GM21723 (cell line): Measurements from ENCODE around the gene ABLIM1.
A peak's percentile ranks its signal among the peaks of the same experiment; 100 is the strongest.

Experiments used
- ATAC-seq: cut with Tn5 transposase; IDR thresholded peaks from one replicate; pipeline ENCODE4 v1.9.1; 2021; ENCODE audit warnings: mild to moderate bottlenecking, moderate library complexity; ENCODE audit not compliant: unreplicated experiment

Gene ABLIM1

GRCh38 chr10:114427124-114427852, 230.8 kb downstream of the ABLIM1 start:
- no peak for ATAC-seq

- no peak for ATAC-seq
Measured at GRCh38 chr10:114426476-114426875, 231.6 kb downstream of the ABLIM1 start.

GRCh38 chr10:114420811-114421485, 237.1 kb downstream of the ABLIM1 start:
- ATAC-seq: no peak

GRCh38 chr10:114418109-114418508, 240.0 kb downstream of the ABLIM1 start:
- no peak for ATAC-seq

GRCh38 chr10:114412907-114413797, 244.9 kb downstream of the ABLIM1 start:
- ATAC-seq: no peak

GRCh38 chr10:114408968-114409444, 249.1 kb downstream of the ABLIM1 start:
- ATAC-seq: no peak

GRCh38 chr10:114408112-114408967, 249.7 kb downstream of the ABLIM1 start:
- no peak for ATAC-seq

GRCh38 chr10:114406455-114406854, 251.6 kb downstream of the ABLIM1 start:
- ATAC-seq: no peak

- ATAC-seq: no peak
Measured at GRCh38 chr10:114405011-114405350, 253.1 kb downstream of the ABLIM1 start.

GRCh38 chr10:114404171-114405010, 253.7 kb downstream of the ABLIM1 start, which contains the start of gene AFAP1L2:
AFAP1L2 (minus strand) TSS chr10:114404502; CDS start chr10:114404455, 47 bp downstream.
- ATAC-seq: peak; percentile 39

GRCh38 chr10:114403541-114404161, 254.4 kb downstream of the ABLIM1 start:
- ATAC-seq: no peak

GRCh38 chr10:114402871-114403540, 255.1 kb downstream of the ABLIM1 start:
- no peak for ATAC-seq

- no peak for ATAC-seq
Measured at GRCh38 chr10:114402233-114402632, 255.8 kb downstream of the ABLIM1 start.

GRCh38 chr10:114401195-114401791, 256.8 kb downstream of the ABLIM1 start:
- ATAC-seq: no peak

GRCh38 chr10:114400091-114400490, 258.0 kb downstream of the ABLIM1 start:
- ATAC-seq: no peak

GRCh38 chr10:114399576-114399975, 258.5 kb downstream of the ABLIM1 start:
- no peak for ATAC-seq

GRCh38 chr10:114398587-114399331, 259.3 kb downstream of the ABLIM1 start:
- no peak for ATAC-seq
